A549 (cell line): ENCODE results near the gene CACNA1D. TPM values are rescaled to one million over a fixed set of nuclear protein-coding genes. Genes with fewer than 3 reads are reported as not detected.

ENCODE experiments used
- ATAC-seq, 2 experiments: fragments of 200-7000 bp in 1 of 2; fragments of >200 bp in 1 of 2; cut with Nextera tagmentation in 1 of 2; cut with Tn5 transposase in 1 of 2; 3 replicates each; pipeline versions ENCODE4 v1.8.0 to v1.9.1; 2018 to 2020; ENCODE audit warnings: mild to moderate bottlenecking in 1 of 2, moderate library complexity in 1 of 2
- CTCF ChIA-PET: fragments of 300-600 bp; sonication (Branson Sonifier 250); formaldehyde crosslinking; extraction: SDS; loops from one replicate; lab custom pipeline; 2021; ENCODE audit warnings: antibody characterized with exemption, inconsistent platforms; lab: Yijun Ruan, JAX
- POLR2A ChIA-PET: fragments of 350-600 bp; formaldehyde crosslinking; extraction: SDS; loops from one replicate; lab custom pipeline; 2021; ENCODE audit warnings: antibody characterized with exemption, inconsistent platforms; lab: Yijun Ruan, JAX
- DNase-seq, 2 experiments: peaks; one replicate each; pipeline versions ENCODE4 v3.0.0 to v3.0.0-alpha.2; 2011 to 2016; ENCODE audit warnings: low read depth in 1 of 2, low spot score in 1 of 2
- FAIRE-seq: peaks from 2 replicates; lab custom pipeline; 2011; peaks lifted over from hg19 to GRCh38; lab: Jason Lieb, UNC
- H3K27ac ChIP-seq, 2 experiments: fragments of >200 bp; sonication (Bioruptor Twin); formaldehyde crosslinking; 3 replicates each; pipeline ENCODE4 v1.5.1; 2016 to 2017
- H3K4me1 ChIP-seq: fragments of >200 bp; sonication (Bioruptor Twin); formaldehyde crosslinking; 3 replicates; pipeline ENCODE4 v1.6.1; 2016
- H3K4me2 ChIP-seq: fragments of >200 bp; sonication (Bioruptor Twin); formaldehyde crosslinking; 3 replicates; pipeline ENCODE4 v1.6.1; 2016
- H3K4me3 ChIP-seq: fragments of >200 bp; sonication (Bioruptor Twin); formaldehyde crosslinking; 3 replicates; pipeline ENCODE4 v1.5.1; 2016
- H3K9me3 ChIP-seq: fragments of >200 bp; sonication (Bioruptor Twin); formaldehyde crosslinking; 3 replicates; pipeline ENCODE4 v1.6.1; 2016
- BCL3 ChIP-seq: fragments of >200 bp; sonication (Bioruptor Twin); formaldehyde crosslinking; IDR thresholded peaks from 3 replicates; pipeline ENCODE4 v1.6.1; 2016
- CBX8 ChIP-seq: fragments of 200-600 bp; sonication (generic); IDR thresholded peaks from 2 replicates; pipeline ENCODE4 v1.6.1; 2016
- CHD2 ChIP-seq: fragments of 150-350 bp; IDR thresholded peaks from 2 replicates; pipeline ENCODE4 v1.6.1; 2014; ENCODE audit warnings: low read length; ENCODE audit not compliant: partially characterized antibody
- CHD4 ChIP-seq: fragments of 200-600 bp; sonication (generic); IDR thresholded peaks from 2 replicates; pipeline ENCODE4 v1.6.1; 2016; ENCODE audit warnings: antibody characterized with exemption, mild to moderate bottlenecking, borderline replicate concordance
- EHF ChIP-seq: fragments of 250-450 bp; sonication (Bioruptor Pico); IDR thresholded peaks from 2 replicates; pipeline ENCODE4 v1.5.0; 2020; ENCODE audit warnings: mild to moderate bottlenecking
- ELK1 ChIP-seq: fragments of 150-350 bp; IDR thresholded peaks from 2 replicates; pipeline ENCODE4 v1.6.1; 2014; ENCODE audit warnings: low read depth, mild to moderate bottlenecking, low read length
- EP300 ChIP-seq, 2 experiments: fragments of >200 bp; sonication (Bioruptor Twin); formaldehyde crosslinking; IDR thresholded peaks; 2 replicates in 1 of 2; 3 replicates in 1 of 2; pipeline ENCODE4 v1.6.1; 2016 to 2017
- ESRRA ChIP-seq: fragments of 150-350 bp; IDR thresholded peaks from 2 replicates; pipeline ENCODE4 v1.6.1; 2014; ENCODE audit warnings: mild to moderate bottlenecking, low read length, borderline replicate concordance
- GATA3 ChIP-seq: IDR thresholded peaks from 2 replicates; pipeline ENCODE4 v1.6.1; 2012; ENCODE audit warnings: borderline replicate concordance
- HES2 ChIP-seq: fragments of >200 bp; sonication (Bioruptor Twin); formaldehyde crosslinking; IDR thresholded peaks from 2 replicates; pipeline ENCODE4 v1.6.1; 2016
- HOXA7 ChIP-seq: fragments of 250-450 bp; sonication (Bioruptor Pico); IDR thresholded peaks from 2 replicates; pipeline ENCODE4 v1.5.0; 2020; ENCODE audit warnings: mild to moderate bottlenecking, moderate library complexity
- JUN ChIP-seq, 2 experiments: fragments of >200 bp; sonication (Bioruptor Twin); formaldehyde crosslinking; IDR thresholded peaks; 2 replicates in 1 of 2; 3 replicates in 1 of 2; pipeline ENCODE4 v1.6.1; 2016 to 2017
- KDM1A ChIP-seq: fragments of 200-600 bp; sonication (generic); IDR thresholded peaks from 2 replicates; pipeline ENCODE4 v1.6.1; 2016; ENCODE audit warnings: low read depth, mild to moderate bottlenecking
- KDM5A ChIP-seq: fragments of 200-600 bp; sonication (generic); IDR thresholded peaks from 2 replicates; pipeline ENCODE4 v1.6.1; 2016; ENCODE audit warnings: antibody characterized with exemption, mild to moderate bottlenecking
- MAFK ChIP-seq: fragments of 450-650 bp; IDR thresholded peaks from 2 replicates; pipeline ENCODE4 v1.6.1; 2014; ENCODE audit not compliant: partially characterized antibody
- MAZ ChIP-seq: fragments of 150-350 bp; IDR thresholded peaks from 2 replicates; pipeline ENCODE4 v1.6.1; 2014; ENCODE audit warnings: antibody characterized with exemption, low read depth, low read length, borderline replicate concordance
- MYC ChIP-seq: IDR thresholded peaks from 2 replicates; pipeline ENCODE4 v1.6.1; 2012; ENCODE audit warnings: mild to moderate bottlenecking, inconsistent platforms, low read length, improper control_type of control experiment, borderline replicate concordance
- PHF8 ChIP-seq: fragments of 200-600 bp; sonication (generic); IDR thresholded peaks from 2 replicates; pipeline ENCODE4 v1.6.1; 2016; ENCODE audit warnings: low read depth, mild to moderate bottlenecking, antibody characterized with exemption, moderate library complexity, borderline replicate concordance
- RARB ChIP-seq: fragments of 250-450 bp; sonication (Bioruptor Pico); IDR thresholded peaks from 2 replicates; pipeline ENCODE4 v1.8.0; 2021; ENCODE audit warnings: mild to moderate bottlenecking, moderate library complexity
- RNF2 ChIP-seq: fragments of 200-600 bp; sonication (generic); IDR thresholded peaks from 2 replicates; pipeline ENCODE4 v1.6.1; 2016; ENCODE audit warnings: low read depth, mild to moderate bottlenecking, antibody characterized with exemption, moderate library complexity, borderline replicate concordance
- SMC3 ChIP-seq: fragments of >200 bp; sonication (Bioruptor Twin); formaldehyde crosslinking; IDR thresholded peaks from 3 replicates; pipeline ENCODE4 v1.6.1; 2018; ENCODE audit warnings: inconsistent platforms
- SREBF2 ChIP-seq: fragments of 450-650 bp; IDR thresholded peaks from 2 replicates; pipeline ENCODE4 v1.6.1; 2014; ENCODE audit warnings: mild to moderate bottlenecking, moderate library complexity
- ZFP36 ChIP-seq: fragments of 450-650 bp; IDR thresholded peaks from 2 replicates; pipeline ENCODE4 v1.6.1; 2014; ENCODE audit warnings: borderline replicate concordance; ENCODE audit not compliant: partially characterized antibody
- WGBS: methylation state at CpG from one replicate; pipeline ENCODE4 v1.1.6; 2017; ENCODE audit errors: missing lambda C conversion rate; 5-methylcytosine and 5-hydroxymethylcytosine counted together
- polyA plus RNA-seq, 4 experiments: library from polyadenylated mRNA; depleted of rRNA in 3 of 4; stranded (reverse); fragments of >200 nt; fragmentation: RNase III in 1 of 4; extraction: RNeasy Plus Mini Kit Qiagen cat#74134 plus additional on column Dnase treatment in 1 of 4; gene quantifications; 2 replicates in 3 of 4; 3 replicates in 1 of 4; pipeline ENCODE4 v1.2.3, GENCODE V29; 2011 to 2017
- TF ChIP-seq, protein P1 (sequence below): IDR thresholded peaks from 2 replicates; pipeline ENCODE4 v1.6.1; 2012
- TF ChIP-seq, protein P2 (sequence below): fragments of 250-450 bp; sonication (Bioruptor Pico); IDR thresholded peaks from 2 replicates; pipeline ENCODE4 v1.5.0; 2021; ENCODE audit warnings: mild to moderate bottlenecking, moderate library complexity, borderline replicate concordance
- TF ChIP-seq, protein P3 (sequence below): fragments of >200 bp; sonication (Bioruptor Twin); formaldehyde crosslinking; IDR thresholded peaks from 3 replicates; pipeline ENCODE4 v1.5.1; 2016

CACNA1D gene
- polyA plus RNA-seq, 2 of the 4 experiments (the other 2 are of a cell fraction), result 1.1 to 10.7 TPM

- H3K4me1 ChIP-seq, result peaks cover 31% of the 10 kb centered on the region
- no peak for FAIRE-seq
- POLR2A ChIA-PET, result no interaction called here
- H3K4me2 ChIP-seq, result peak overlapping the region; percentile 88
- TF ChIP-seq HOXA7, result no peak
- no peak for TF ChIP-seq PHF8
- no peak for TF ChIP-seq MAFK
- TF ChIP-seq ESRRA, result no peak
- TF ChIP-seq EHF (CRISPR knock-in tag), result no peak
- no peak for TF ChIP-seq JUN (IDR thresholded peaks at IDR 0.05)
- TF ChIP-seq, protein P1, sequence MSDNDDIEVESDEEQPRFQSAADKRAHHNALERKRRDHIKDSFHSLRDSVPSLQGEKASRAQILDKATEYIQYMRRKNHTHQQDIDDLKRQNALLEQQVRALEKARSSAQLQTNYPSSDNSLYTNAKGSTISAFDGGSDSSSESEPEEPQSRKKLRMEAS, result no peak
- no peak for TF ChIP-seq RARB (CRISPR knock-in tag)
- no peak for TF ChIP-seq EP300 (IDR thresholded peaks at IDR 0.05)
- TF ChIP-seq KDM5A, result no peak
- CTCF ChIA-PET, result interaction anchor here (0.8 kb wide), 1 partner anchor 8 kb away, joined by 3 read pairs; no protein-coding TSS in a partner anchor
- 41% methylated on average over 10 of the region's 13 CpGs for WGBS
- H3K4me3 ChIP-seq, result peak overlapping the region; percentile 64
- peak overlapping the region; percentile 80 to 88; a peak in 5 of 6 replicates for H3K27ac ChIP-seq
- no peaks in the 10 kb centered on the region for H3K9me3 ChIP-seq
- no peak for DNase-seq
- ATAC-seq, result peak in 1 of 2 experiments; percentile 8; a peak in 1 of 6 replicates
Measured at GRCh38 chr3:53493595-53493962, 832 bp upstream of the CACNA1D start.

DNA sequence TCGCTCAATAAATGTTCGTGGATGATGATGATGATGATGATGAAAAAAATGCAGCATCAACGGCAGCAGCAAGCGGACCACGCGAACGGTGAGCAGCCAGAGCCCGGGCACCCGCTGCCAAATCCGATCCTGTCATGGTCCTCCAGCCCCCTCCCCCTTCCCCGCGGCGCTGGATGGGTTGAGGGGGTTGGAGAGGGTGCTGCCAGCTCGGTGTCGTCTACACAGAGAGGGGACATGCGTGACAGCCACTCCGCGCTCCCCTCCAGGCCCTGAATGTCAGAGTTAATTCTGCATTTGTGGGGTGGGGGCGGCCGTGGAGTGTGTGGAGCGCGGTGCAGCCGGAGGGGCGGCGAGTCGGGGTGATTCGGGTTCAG is 722 bp downstream of the CACNA1D start:
- H3K4me2 ChIP-seq, result peak overlapping the region; percentile 88
- no peaks in the 10 kb centered on the region for H3K9me3 ChIP-seq
- H3K27ac ChIP-seq, result peak overlapping the region; percentile 80 to 88
- DNase-seq, result no peak
- whole genome bisulfite sequencing, result 3% methylated on average over 6 of the region's 27 CpGs
- no peak for ATAC-seq
- peak overlapping the region; percentile 64 for H3K4me3 ChIP-seq
- no peak for FAIRE-seq
- TF ChIP-seq KDM5A (no peak), ZFP36 (no peak), CHD2 (no peak), BCL3 (no peak), HES2 (no peak)
- H3K4me1 ChIP-seq, result peaks cover 26% of the 10 kb centered on the region; the same call in 2 of the 3 replicates
- ChIA-PET POLR2A (no interaction called here), CTCF (interaction anchor here (1.2 to 1.4 kb wide), 2 partner anchors 12 to 145 kb away, joined by 3 read pairs; no protein-coding TSS in a partner anchor)

DNA sequence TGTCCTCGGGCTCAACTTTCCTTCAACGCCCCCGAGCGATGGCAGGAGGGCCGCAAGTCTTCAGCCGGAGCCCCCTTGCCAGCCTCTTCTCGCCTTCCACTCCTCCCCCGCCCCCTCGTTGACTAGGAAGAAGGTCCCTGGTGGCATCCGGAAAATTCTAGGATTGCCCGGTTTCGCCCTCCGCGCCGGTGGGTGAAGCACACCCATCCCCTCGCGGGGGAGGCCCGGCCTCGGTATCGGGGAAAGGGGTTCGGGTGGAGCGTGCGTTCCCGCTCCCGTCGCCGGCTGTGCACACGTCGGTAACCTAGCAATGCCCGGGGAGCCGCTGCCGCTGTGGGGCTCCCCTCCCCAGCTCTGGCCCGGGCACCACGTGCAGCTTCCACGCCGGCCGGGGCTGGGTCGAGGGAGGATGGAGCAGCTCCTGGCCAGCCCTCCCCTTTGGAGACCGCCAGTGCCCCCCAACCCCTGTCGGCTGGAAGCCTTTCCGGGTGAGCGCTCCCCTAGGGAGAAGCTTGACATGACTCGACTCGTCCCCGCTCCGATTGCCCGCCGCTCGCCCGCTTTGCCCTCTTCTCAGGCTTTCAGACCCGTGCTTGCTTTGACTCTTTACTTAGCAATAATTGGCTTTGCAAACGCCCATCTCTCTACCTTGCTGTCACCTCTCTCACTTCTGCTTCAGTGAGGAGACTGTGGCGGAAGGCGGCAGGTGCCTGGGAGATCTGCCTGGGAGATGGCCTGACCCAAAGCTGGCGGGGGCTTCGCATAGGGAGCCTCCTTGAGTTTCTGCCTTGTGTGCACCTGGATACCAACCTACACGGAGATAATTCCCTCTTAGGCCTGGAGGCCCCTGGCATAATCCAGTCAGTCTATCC is 1.3 kb downstream of the CACNA1D start:
- DNase-seq (no peak), FAIRE-seq (no peak), ATAC-seq (no peak)
- H3K27ac ChIP-seq, result peak overlapping the region; percentile 80 to 88; a peak in 5 of 6 replicates
- H3K4me1 ChIP-seq, result peaks cover 26% of the 10 kb centered on the region; the same call in 2 of the 3 replicates
- ChIA-PET CTCF (interaction anchor here (0.9 to 1.4 kb wide), 3 partner anchors 12 to 145 kb away, joined by 3 read pairs; no protein-coding TSS in a partner anchor), POLR2A (no interaction called here)
- no peaks in the 10 kb centered on the region for H3K9me3 ChIP-seq
- H3K4me3 ChIP-seq, result peak overlapping the region; percentile 64
- 84% methylated on average over 29 of the region's 57 CpGs for WGBS
- peak overlapping the region; percentile 88 for H3K4me2 ChIP-seq
- TF ChIP-seq, protein P2, sequence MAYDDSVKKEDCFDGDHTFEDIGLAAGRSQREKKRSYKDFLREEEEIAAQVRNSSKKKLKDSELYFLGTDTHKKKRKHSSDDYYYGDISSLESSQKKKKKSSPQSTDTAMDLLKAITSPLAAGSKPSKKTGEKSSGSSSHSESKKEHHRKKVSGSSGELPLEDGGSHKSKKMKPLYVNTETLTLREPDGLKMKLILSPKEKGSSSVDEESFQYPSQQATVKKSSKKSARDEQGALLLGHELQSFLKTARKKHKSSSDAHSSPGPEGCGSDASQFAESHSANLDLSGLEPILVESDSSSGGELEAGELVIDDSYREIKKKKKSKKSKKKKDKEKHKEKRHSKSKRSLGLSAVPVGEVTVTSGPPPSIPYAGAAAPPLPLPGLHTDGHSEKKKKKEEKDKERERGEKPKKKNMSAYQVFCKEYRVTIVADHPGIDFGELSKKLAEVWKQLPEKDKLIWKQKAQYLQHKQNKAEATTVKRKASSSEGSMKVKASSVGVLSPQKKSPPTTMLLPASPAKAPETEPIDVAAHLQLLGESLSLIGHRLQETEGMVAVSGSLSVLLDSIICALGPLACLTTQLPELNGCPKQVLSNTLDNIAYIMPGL, result no peak
- TF ChIP-seq CHD4 (no peak), MAZ (no peak), KDM5A (no peak), EHF (CRISPR knock-in tag) (no peak), KDM1A (no peak), MYC (no peak), GATA3 (no peak), ELK1 (no peak), RNF2 (no peak), SREBF2 (no peak), CBX8 (no peak), HOXA7 (no peak), SMC3 (no peak)
- TF ChIP-seq, protein P3, sequence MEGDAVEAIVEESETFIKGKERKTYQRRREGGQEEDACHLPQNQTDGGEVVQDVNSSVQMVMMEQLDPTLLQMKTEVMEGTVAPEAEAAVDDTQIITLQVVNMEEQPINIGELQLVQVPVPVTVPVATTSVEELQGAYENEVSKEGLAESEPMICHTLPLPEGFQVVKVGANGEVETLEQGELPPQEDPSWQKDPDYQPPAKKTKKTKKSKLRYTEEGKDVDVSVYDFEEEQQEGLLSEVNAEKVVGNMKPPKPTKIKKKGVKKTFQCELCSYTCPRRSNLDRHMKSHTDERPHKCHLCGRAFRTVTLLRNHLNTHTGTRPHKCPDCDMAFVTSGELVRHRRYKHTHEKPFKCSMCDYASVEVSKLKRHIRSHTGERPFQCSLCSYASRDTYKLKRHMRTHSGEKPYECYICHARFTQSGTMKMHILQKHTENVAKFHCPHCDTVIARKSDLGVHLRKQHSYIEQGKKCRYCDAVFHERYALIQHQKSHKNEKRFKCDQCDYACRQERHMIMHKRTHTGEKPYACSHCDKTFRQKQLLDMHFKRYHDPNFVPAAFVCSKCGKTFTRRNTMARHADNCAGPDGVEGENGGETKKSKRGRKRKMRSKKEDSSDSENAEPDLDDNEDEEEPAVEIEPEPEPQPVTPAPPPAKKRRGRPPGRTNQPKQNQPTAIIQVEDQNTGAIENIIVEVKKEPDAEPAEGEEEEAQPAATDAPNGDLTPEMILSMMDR, result no peak
